SK-N-SH (cell line): ENCODE results near the gene RNF130.
"Not testable (repeated sequence)": the region's sequence is repeated elsewhere in the genome, so short reads cannot be mapped to it uniquely, and the experiment has no call there.

ENCODE experiments used
- CTCF ChIP-seq: fragments of 200-600 bp; sonication (generic); IDR thresholded peaks from 2 replicates; pipeline ENCODE4 v1.6.1; 2017; ENCODE audit warnings: antibody characterized with exemption, mild to moderate bottlenecking, moderate library complexity
- POLR2AphosphoS5 ChIP-seq: IDR thresholded peaks from 2 replicates; pipeline ENCODE4 v1.6.1; 2012; ENCODE audit warnings: low read depth, low read length
- TCF12 ChIP-seq: IDR thresholded peaks from 2 replicates; pipeline ENCODE4 v1.4.0; 2012

- not testable (repeated sequence) for TF ChIP-seq TCF12, CTCF, POLR2AphosphoS5
These were observed 78.7 kb downstream of the RNF130 start for GRCh38 chr5:179992855-179993254.
